Bronchial epithelial cell (primary cell): ENCODE data around the gene KRT78. TPM values are rescaled to one million over a fixed set of nuclear protein-coding genes. Genes with fewer than 3 reads are reported as not detected.

ENCODE experiments used
- DNase-seq: peaks from one replicate; pipeline ENCODE4 v3.0.0-alpha.2; 2010; ENCODE audit warnings: low read depth
- FAIRE-seq: peaks from 2 replicates; lab custom pipeline; 2011; peaks lifted over from hg19 to GRCh38; lab: Jason Lieb, UNC
- H3K27me3 ChIP-seq: 2 replicates; pipeline ENCODE4 v1.5.1; 2011; ENCODE audit warnings: low read length; ENCODE audit not compliant: control insufficient read depth, insufficient read depth
- H3K36me3 ChIP-seq: 2 replicates; pipeline ENCODE4 v1.5.1; 2011; ENCODE audit warnings: low read length; ENCODE audit not compliant: control insufficient read depth, insufficient read depth
- H3K4me3 ChIP-seq: 2 replicates; pipeline ENCODE4 v1.5.1; 2011; ENCODE audit warnings: mild to moderate bottlenecking, low read depth, low read length, control low read depth
- total RNA-seq: library from RNA; depleted of rRNA; stranded (reverse); fragments of >200 nt; gene quantifications from 2 replicates; pipeline ENCODE4 v1.2.1, GENCODE V29; 2014
- TF ChIP-seq, protein P1 (sequence below): IDR thresholded peaks from 2 replicates; pipeline ENCODE4 v1.5.1; 2011; ENCODE audit warnings: mild to moderate bottlenecking, moderate library complexity, low read length, control low read depth, inconsistent platforms; ENCODE audit not compliant: insufficient read depth, severe bottlenecking

Gene KRT78
- total RNA-seq, 1 donor from 2014 or later, result 5.3 TPM

- FAIRE-seq (no peak), DNase-seq (no peak)
- Histone ChIP-seq H3K27me3 (no peaks in the 10 kb centered on the region), H3K36me3 (no peaks in the 10 kb centered on the region), H3K4me3 (no peak overlapping the region)
- TF ChIP-seq, protein P1, sequence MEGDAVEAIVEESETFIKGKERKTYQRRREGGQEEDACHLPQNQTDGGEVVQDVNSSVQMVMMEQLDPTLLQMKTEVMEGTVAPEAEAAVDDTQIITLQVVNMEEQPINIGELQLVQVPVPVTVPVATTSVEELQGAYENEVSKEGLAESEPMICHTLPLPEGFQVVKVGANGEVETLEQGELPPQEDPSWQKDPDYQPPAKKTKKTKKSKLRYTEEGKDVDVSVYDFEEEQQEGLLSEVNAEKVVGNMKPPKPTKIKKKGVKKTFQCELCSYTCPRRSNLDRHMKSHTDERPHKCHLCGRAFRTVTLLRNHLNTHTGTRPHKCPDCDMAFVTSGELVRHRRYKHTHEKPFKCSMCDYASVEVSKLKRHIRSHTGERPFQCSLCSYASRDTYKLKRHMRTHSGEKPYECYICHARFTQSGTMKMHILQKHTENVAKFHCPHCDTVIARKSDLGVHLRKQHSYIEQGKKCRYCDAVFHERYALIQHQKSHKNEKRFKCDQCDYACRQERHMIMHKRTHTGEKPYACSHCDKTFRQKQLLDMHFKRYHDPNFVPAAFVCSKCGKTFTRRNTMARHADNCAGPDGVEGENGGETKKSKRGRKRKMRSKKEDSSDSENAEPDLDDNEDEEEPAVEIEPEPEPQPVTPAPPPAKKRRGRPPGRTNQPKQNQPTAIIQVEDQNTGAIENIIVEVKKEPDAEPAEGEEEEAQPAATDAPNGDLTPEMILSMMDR, result no peak
These were observed 48.4 kb downstream of the KRT78 start for GRCh38 chr12:52800259-52800917.

- no peak overlapping the region for H3K4me3 ChIP-seq
- TF ChIP-seq, protein P1, result no peak
- FAIRE-seq, result no peak
- H3K36me3 ChIP-seq, result no peaks in the 10 kb centered on the region
- no peak for DNase-seq
- no peaks in the 10 kb centered on the region for H3K27me3 ChIP-seq
These were observed 49.1 kb downstream of the KRT78 start for GRCh38 chr12:52799505-52800211.

DNA sequence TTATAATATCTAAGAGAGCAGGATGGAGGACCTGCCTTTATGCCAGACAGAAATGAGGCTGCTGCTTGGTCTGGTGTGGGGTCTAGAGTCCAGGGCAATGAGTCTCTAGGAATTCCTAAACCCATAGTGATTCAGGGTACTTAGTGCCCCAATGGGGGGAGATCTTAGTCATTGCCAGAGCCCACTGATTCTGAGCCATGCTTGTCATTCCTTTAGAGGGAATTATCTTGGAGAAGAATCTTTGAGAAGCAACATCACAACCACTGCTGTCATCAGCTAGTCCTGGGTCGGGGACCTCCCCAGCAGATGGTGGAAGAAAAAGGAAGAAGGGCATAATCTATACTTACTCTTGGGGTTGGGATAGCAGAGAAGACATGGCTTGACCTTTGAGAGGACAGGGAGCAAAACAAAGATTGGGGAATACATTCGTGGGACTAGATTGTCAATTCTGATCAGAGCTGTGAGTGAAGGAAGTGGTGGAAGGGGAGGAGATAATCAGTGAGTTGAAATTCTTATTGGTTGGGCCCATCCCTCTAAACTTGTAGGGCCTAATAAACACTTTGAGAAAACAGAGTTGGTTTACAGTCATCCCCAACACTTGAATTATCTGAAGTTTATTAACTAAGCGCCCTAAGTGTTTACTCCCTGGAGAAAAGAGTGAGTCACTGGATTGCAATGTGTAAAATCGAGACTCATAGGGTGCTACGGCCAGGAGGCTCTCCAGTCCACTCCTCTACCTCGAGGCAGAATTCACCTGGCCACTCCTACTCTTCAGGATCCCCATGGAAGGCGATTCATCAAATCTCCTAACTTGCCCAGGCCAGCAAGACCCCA, 49.9 kb downstream of the KRT78 start:
- H3K36me3 ChIP-seq, result no peaks in the 10 kb centered on the region
- no peak overlapping the region for H3K4me3 ChIP-seq
- TF ChIP-seq, protein P1, result no peak
- FAIRE-seq, result no peak
- peak; percentile 90 for DNase-seq
- H3K27me3 ChIP-seq, result no peaks in the 10 kb centered on the region

DNA sequence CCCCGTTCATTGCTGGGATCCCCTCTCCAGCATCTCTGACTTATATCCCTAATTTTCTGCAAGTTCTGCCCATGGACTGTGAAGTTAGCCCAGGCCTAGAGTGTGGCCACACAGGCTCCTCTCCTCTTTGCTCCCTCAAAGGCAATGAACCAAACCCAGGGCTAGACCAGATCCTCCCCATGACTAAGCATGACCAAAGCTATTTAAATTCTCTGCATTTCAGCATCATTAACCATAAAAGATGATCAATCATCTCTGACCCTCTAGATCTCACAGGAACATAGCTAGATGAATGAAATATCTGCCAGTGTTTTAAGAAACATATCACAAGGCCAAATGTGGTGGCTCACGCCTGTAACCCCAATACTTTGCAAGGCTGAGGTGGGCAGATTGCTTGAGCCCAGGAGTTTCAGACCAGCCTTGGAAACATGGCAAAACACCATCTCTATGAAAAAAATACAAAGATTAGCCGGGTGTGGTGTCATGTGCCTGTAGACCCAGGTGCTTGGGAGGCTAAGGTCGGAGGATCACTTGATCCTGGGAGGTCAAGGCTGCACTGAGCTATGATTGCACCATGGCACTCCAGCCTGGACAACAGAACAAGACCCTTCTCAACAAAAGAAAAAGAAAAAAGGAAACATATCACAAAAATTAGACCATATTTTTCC, 50.7 kb downstream of the KRT78 start:
- no peak for FAIRE-seq
- DNase-seq, result peak; percentile 61
- TF ChIP-seq, protein P1, result no peak
- H3K27me3 ChIP-seq, result no peaks in the 10 kb centered on the region
- H3K4me3 ChIP-seq, result no peak overlapping the region
- H3K36me3 ChIP-seq, result no peaks in the 10 kb centered on the region

- no peak overlapping the region for H3K4me3 ChIP-seq
- FAIRE-seq, result no peak
- TF ChIP-seq, protein P1, result no peak
These were observed 51.3 kb downstream of the KRT78 start for GRCh38 chr12:52797529-52797894.

More at GRCh38 chr12:52797529-52797894, 51.3 kb downstream of the KRT78 start:
- H3K27me3 ChIP-seq, result peaks cover 1% of the 10 kb centered on the region
- H3K36me3 ChIP-seq, result no peaks in the 10 kb centered on the region
- no peak for DNase-seq
